Stomach smooth muscle (tissue), 2 donors: ENCODE data around the gene PSMC5.

Experiments
- H3K27ac ChIP-seq: one replicate; pipeline ENCODE4 v1.7.0; 2013; ENCODE audit warnings: mild to moderate bottlenecking, low read length, inconsistent platforms
- H3K27me3 ChIP-seq, 2 donors: one replicate each; pipeline ENCODE4 v1.7.0; 2013; ENCODE audit warnings: low read length in 2 of 2; ENCODE audit not compliant: insufficient read depth in 2 of 2, control insufficient read depth in 1 of 2
- H3K36me3 ChIP-seq, 2 donors: one replicate each; pipeline ENCODE4 v1.7.0; 2013; ENCODE audit warnings: low read length in 2 of 2; ENCODE audit not compliant: control insufficient read depth in 2 of 2, insufficient read depth in 2 of 2
- H3K4me1 ChIP-seq: one replicate; pipeline ENCODE4 v1.7.0; 2013; ENCODE audit warnings: low read length; ENCODE audit not compliant: control insufficient read depth, insufficient read depth
- H3K4me3 ChIP-seq, 2 donors: one replicate each; pipeline ENCODE4 v1.7.0; 2013; ENCODE audit warnings: low read length in 2 of 2
- H3K9ac ChIP-seq, 2 donors: one replicate each; pipeline ENCODE4 v1.7.0; 2013; ENCODE audit warnings: low read length in 2 of 2, mild to moderate bottlenecking in 1 of 2
- H3K9me3 ChIP-seq, 2 donors: one replicate each; pipeline ENCODE4 v1.7.0; 2013; ENCODE audit warnings: low read length in 2 of 2; ENCODE audit not compliant: control insufficient read depth in 2 of 2
- donor health status: healthy.
- donor health status: Pancreatic carcinoma.

PSMC5 gene

GRCh38 chr17:63831505-63831904 is 4.3 kb downstream of the PSMC5 start:
- no peaks in the 10 kb centered on the region for H3K9me3 ChIP-seq
- no peak overlapping the region for H3K4me3 ChIP-seq
- H3K9ac ChIP-seq = no peak overlapping the region
- no peak overlapping the region for H3K27ac ChIP-seq
- H3K27me3 ChIP-seq = no peaks in the 10 kb centered on the region
- H3K4me1 ChIP-seq = peaks cover 23% of the 10 kb centered on the region
- H3K36me3 ChIP-seq = peaks cover 57 to 72% of the 10 kb centered on the region in 2 donors

GRCh38 chr17:63832014-63832413 is 4.8 kb downstream of the PSMC5 start:
- Histone ChIP-seq H3K9me3 (no peaks in the 10 kb centered on the region), H3K4me1 (peaks cover 23% of the 10 kb centered on the region), H3K9ac (no peak overlapping the region), H3K27me3 (no peaks in the 10 kb centered on the region), H3K36me3 (peaks cover 63 to 76% of the 10 kb centered on the region in 2 donors), H3K27ac (no peak overlapping the region), H3K4me3 (no peak overlapping the region)

- Histone ChIP-seq H3K9ac (no peak overlapping the region), H3K9me3 (no peaks in the 10 kb centered on the region), H3K4me3 (no peak overlapping the region), H3K4me1 (peaks cover 28% of the 10 kb centered on the region), H3K36me3 (peaks cover 63 to 79% of the 10 kb centered on the region in 2 donors), H3K27ac (no peak overlapping the region), H3K27me3 (no peaks in the 10 kb centered on the region)
These were observed 5.2 kb downstream of the PSMC5 start for GRCh38 chr17:63832455-63832854.

GRCh38 chr17:63833026-63833740 is 6.0 kb downstream of the PSMC5 start:
- H3K27ac ChIP-seq = no peak overlapping the region
- H3K4me1 ChIP-seq = peaks cover 32% of the 10 kb centered on the region

GRCh38 chr17:63833741-63834373 is 6.6 kb downstream of the PSMC5 start:
- H3K4me3 ChIP-seq = no peak overlapping the region
- H3K27me3 ChIP-seq = no peaks in the 10 kb centered on the region
- H3K4me1 ChIP-seq = peaks cover 31% of the 10 kb centered on the region
- no peak overlapping the region for H3K9ac ChIP-seq
- H3K36me3 ChIP-seq = peaks cover 63 to 79% of the 10 kb centered on the region in 2 donors
- H3K9me3 ChIP-seq = no peaks in the 10 kb centered on the region
- H3K27ac ChIP-seq = no peak overlapping the region

More at GRCh38 chr17:63833026-63833740, 6.0 kb downstream of the PSMC5 start:
- Histone ChIP-seq H3K4me3 (no peak overlapping the region), H3K9ac (no peak overlapping the region), H3K9me3 (no peaks in the 10 kb centered on the region), H3K27me3 (no peaks in the 10 kb centered on the region), H3K36me3 (peaks cover 63 to 79% of the 10 kb centered on the region in 2 donors)

- H3K4me1 ChIP-seq = peaks cover 35% of the 10 kb centered on the region
- peaks cover 57 to 73% of the 10 kb centered on the region in 2 donors for H3K36me3 ChIP-seq
- H3K9ac ChIP-seq = no peak overlapping the region
These were observed 7.4 kb downstream of the PSMC5 start for GRCh38 chr17:63834431-63835166.

GRCh38 chr17:63835167-63835720 is 8.0 kb downstream of the PSMC5 start:
- H3K27ac ChIP-seq = no peak overlapping the region
- H3K9ac ChIP-seq = no peak overlapping the region

More at GRCh38 chr17:63834431-63835166, 7.4 kb downstream of the PSMC5 start:
- Histone ChIP-seq H3K4me3 (no peak overlapping the region), H3K27ac (no peak overlapping the region), H3K9me3 (no peaks in the 10 kb centered on the region), H3K27me3 (no peaks in the 10 kb centered on the region)

GRCh38 chr17:63836811-63837210 is 9.6 kb downstream of the PSMC5 start:
- H3K4me3 ChIP-seq = no peak overlapping the region
- peaks cover 53% of the 10 kb centered on the region for H3K4me1 ChIP-seq
- no peaks in the 10 kb centered on the region for H3K9me3 ChIP-seq
- H3K36me3 ChIP-seq = peaks cover 36 to 52% of the 10 kb centered on the region in 2 donors
- peak overlapping the region; percentile 95 for H3K27ac ChIP-seq
- H3K9ac ChIP-seq = no peak overlapping the region
- no peaks in the 10 kb centered on the region for H3K27me3 ChIP-seq

More at GRCh38 chr17:63835167-63835720, 8.0 kb downstream of the PSMC5 start:
- H3K36me3 ChIP-seq = peaks cover 50 to 67% of the 10 kb centered on the region in 2 donors
- H3K9me3 ChIP-seq = no peaks in the 10 kb centered on the region
- no peak overlapping the region for H3K4me3 ChIP-seq
- H3K4me1 ChIP-seq = peaks cover 38% of the 10 kb centered on the region
- H3K27me3 ChIP-seq = no peaks in the 10 kb centered on the region

GRCh38 chr17:63837480-63837879 is 10.2 kb downstream of the PSMC5 start:
- peak overlapping the region in 1 of 2 donors; percentile 67 for H3K4me3 ChIP-seq
- H3K36me3 ChIP-seq = peaks cover 29 to 45% of the 10 kb centered on the region in 2 donors
- no peaks in the 10 kb centered on the region for H3K27me3 ChIP-seq
- peak overlapping the region; percentile 70 to 83 for H3K9ac ChIP-seq
- no peaks in the 10 kb centered on the region for H3K9me3 ChIP-seq
- peak overlapping the region; percentile 95 for H3K27ac ChIP-seq
- H3K4me1 ChIP-seq = peaks cover 57% of the 10 kb centered on the region

- Histone ChIP-seq H3K4me1 (peaks cover 57% of the 10 kb centered on the region), H3K36me3 (peaks cover 23 to 39% of the 10 kb centered on the region in 2 donors), H3K9ac (peak overlapping the region; percentile 70 to 83), H3K27me3 (no peaks in the 10 kb centered on the region), H3K27ac (peak overlapping the region; percentile 95), H3K9me3 (no peaks in the 10 kb centered on the region), H3K4me3 (peak overlapping the region; percentile 4 to 67)
These were observed 10.8 kb downstream of the PSMC5 start for GRCh38 chr17:63837962-63838600.
